HG03135 (cell line): ENCODE data around the gene ACSS2.

Source experiments
- ATAC-seq: cut with Tn5 transposase; IDR thresholded peaks from one replicate; pipeline ENCODE4 v1.9.1; 2021; ENCODE audit warnings: mild to moderate bottlenecking, moderate library complexity; ENCODE audit not compliant: unreplicated experiment

The ACSS2 gene

GRCh38 chr20:34945315-34946077, 69.1 kb downstream of the ACSS2 start:
- ATAC-seq: no peak

GRCh38 chr20:34946661-34947060, 70.2 kb downstream of the ACSS2 start:
- ATAC-seq: no peak

GRCh38 chr20:34947336-34947735, 70.9 kb downstream of the ACSS2 start:
- no peak for ATAC-seq

- no peak for ATAC-seq
Measured at GRCh38 chr20:34948030-34948429, 71.6 kb downstream of the ACSS2 start.

- no peak for ATAC-seq
Measured at GRCh38 chr20:34949120-34949519, 72.7 kb downstream of the ACSS2 start.

- ATAC-seq: no peak
Measured at GRCh38 chr20:34951252-34951651, 74.8 kb downstream of the ACSS2 start.

- ATAC-seq: no peak
Measured at GRCh38 chr20:34951652-34952051, 75.2 kb downstream of the ACSS2 start.

GRCh38 chr20:34952671-34953070, 76.3 kb downstream of the ACSS2 start:
- ATAC-seq: no peak

- no peak for ATAC-seq
Measured at GRCh38 chr20:34953960-34954359, 77.5 kb downstream of the ACSS2 start.

GRCh38 chr20:34954904-34955230, 78.5 kb downstream of the ACSS2 start:
- ATAC-seq: peak; percentile 15

GRCh38 chr20:34955231-34956040, 79.0 kb downstream of the ACSS2 start, which contains the start of the genes GSS and MYH7B:
GSS (minus strand) TSS chr20:34955806; CDS start chr20:34951852, 3,954 bp downstream.
MYH7B (plus strand) TSS chr20:34955868; CDS start chr20:34978006, 22,138 bp downstream.
- ATAC-seq: peak; percentile 90

- ATAC-seq: no peak
Measured at GRCh38 chr20:34956041-34956458, 79.6 kb downstream of the ACSS2 start.

GRCh38 chr20:34956751-34957472, 80.5 kb downstream of the ACSS2 start:
- no peak for ATAC-seq

- no peak for ATAC-seq
Measured at GRCh38 chr20:34964486-34964885, 88.1 kb downstream of the ACSS2 start.

- no peak for ATAC-seq
Measured at GRCh38 chr20:34965051-34965450, 88.6 kb downstream of the ACSS2 start.

- ATAC-seq: no peak
Measured at GRCh38 chr20:34967421-34967820, 91.0 kb downstream of the ACSS2 start.

- ATAC-seq: no peak
Measured at GRCh38 chr20:34968042-34968775, 91.8 kb downstream of the ACSS2 start.

GRCh38 chr20:34970193-34970840, 93.9 kb downstream of the ACSS2 start:
- ATAC-seq: no peak

GRCh38 chr20:34970846-34971560, 94.6 kb downstream of the ACSS2 start:
- no peak for ATAC-seq
